Activated gamma-delta T cell treated with anti-CD3 and anti-CD28 coated beads, Interleukin-2, amount 50 U/mL, for 16 hours (primary cell): ENCODE measurements around the gene GLCE.

Source experiments
- DNase-seq: peaks from one replicate; pipeline ENCODE4 v3.0.0-alpha.2; 2020; ENCODE audit warnings: low read depth

Gene GLCE

DNA sequence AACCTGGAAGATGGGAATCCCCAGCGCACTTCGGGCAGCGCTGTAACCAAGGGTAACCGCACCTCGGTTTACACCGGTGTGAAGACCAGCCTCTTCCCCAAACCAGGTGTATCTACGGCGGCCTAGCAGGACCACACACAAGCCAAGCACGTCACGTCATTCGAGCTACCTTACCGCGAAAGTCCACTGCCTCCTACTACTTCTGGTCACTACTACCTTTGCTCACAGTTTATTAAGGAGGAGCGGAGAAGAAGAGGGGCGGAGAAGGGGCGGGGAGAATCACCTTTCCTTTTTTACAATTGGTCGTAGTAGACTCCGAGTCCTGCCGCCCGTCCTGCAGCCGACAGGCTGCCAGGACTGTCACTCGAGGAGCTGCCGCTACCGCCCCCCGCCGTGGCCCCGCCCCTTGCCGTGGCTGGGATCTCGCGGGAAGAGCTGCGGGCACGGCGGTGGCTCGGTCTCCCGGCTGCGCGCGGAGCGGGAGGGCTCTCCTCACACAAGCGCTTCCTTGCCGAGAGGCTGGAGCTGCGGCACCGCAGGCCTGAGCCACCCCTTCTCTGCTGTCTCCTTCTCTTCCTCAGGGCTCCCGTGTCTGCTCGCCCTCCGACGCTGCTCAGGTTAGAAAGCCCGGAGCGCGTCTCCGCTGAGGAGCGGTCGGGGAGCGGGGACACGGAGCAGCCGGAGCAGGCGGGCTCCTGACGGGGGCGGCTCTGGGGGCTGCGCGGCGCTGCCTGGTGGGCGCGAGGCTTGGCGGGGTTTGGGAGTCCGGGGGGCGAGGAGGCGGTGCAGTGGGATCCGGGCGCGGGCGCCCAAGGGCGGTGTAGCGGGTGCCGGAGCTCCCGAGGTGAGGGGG is at the start of gene GLCE:
GLCE (plus strand) TSS at position 495 of the 853 bp plus-strand sequence. CDS start 95,172 bp downstream, outside the sequence.
- DNase-seq, result peak; percentile 83

DNA sequence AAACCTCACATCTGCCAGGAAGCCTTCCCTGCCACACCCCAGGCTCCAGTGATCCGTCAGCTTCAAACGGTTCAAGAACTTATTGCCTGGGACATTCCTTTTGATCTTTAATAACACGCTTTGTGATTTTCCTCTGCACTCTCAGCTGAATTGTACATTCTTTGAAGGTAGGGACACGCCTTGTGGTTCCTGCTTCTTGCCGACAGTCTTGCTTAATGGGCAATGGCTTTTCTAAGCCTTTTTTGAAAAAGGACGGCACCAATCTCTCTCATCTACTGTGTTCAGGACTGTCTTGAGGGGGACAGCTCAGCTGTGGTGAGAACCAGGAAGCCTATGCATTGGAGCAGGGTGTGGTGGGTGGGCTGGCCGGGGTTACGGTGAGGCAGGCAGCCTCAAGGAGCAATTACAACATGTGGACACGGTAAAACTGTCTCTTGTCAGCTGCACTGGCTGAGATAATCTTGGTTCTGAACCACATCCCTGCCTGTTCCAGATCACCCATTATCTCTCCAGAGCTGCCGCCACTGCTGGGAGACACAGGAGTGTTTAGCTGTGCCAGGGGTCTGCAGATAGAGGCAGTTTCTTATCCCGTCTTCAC is 46.0 kb upstream of the GLCE start:
- no peak for DNase-seq

DNA sequence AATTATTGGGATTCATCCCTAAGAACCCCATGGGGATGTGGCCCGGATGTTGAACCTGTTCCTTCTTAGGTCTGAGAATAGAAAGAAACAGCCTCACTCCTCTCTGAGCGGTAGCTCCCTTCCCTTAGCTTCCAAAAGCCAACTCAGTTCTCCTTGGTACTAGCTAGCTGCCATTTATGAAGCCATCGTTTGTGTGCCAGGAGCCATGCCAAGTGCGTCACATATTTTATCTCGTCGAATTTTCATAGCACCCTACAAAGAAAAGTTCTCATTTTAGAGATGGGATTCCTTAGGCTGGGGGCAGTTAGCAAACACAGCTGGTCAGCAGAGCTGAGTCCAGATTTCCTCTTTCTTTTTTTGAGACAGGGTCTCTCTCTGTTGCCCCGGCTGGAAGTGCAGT is 45.4 kb upstream of the GLCE start:
- no peak for DNase-seq

DNA sequence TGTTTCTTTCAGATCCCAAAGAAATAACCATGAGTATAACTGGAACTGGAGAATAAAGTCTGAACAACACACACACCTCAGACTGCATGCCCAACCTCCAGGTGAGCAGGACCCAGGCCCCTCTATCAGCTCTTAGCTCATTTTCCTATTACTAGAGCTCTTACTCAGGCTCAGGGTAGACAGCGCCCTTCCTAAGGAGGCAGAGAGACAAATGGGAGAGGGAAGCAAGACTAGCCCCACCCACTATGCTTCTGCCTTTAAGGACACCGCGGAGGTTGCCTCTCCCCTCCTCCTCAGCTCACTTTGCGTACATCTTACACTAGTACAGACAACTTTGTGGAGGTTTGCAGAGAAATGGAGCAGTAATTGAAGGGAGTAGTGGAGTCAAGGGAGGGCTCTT is 44.0 kb upstream of the GLCE start:
- no peak for DNase-seq

DNA sequence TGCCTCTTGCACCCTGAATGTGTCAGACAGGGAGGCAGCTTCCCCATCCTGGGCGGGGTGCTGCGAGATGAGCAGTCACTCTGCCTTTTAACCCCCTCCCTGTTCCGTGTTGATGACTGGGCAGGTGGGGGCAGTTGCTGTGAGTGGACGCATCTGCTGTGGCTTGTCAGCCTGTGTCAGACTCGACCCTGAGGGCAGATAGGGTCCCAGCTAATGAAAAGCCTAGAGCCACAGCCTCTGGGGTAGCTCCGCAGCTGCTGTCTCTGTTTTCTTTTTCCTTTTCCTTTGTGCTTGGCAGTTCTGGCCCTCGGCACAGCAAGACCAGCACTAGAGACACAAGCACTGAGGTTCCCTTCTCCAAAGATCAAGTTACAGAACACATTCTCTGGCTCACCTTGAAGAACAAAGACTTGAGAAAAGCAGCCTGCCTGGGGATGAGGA is 43.0 kb upstream of the GLCE start:
- no peak for DNase-seq

DNA sequence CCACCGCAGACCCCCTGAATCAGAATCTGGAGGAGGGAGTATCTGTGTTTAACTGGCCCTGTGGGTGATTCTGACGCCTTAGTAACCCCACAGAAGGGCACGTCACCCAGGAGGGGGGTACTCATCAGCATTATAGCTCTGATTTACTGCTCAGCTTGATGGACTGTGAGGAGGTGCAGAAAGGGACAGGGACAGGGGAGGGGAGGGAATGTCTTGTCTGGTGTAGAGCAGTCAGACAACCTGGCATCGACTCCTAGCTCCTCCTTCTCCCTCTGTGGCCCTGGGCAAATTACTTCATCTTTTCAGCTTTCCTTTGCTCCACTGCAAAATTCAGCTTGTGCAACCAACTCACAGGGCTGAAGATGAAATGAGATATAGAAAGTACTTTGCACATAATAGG is 42.3 kb upstream of the GLCE start:
- no peak for DNase-seq

DNA sequence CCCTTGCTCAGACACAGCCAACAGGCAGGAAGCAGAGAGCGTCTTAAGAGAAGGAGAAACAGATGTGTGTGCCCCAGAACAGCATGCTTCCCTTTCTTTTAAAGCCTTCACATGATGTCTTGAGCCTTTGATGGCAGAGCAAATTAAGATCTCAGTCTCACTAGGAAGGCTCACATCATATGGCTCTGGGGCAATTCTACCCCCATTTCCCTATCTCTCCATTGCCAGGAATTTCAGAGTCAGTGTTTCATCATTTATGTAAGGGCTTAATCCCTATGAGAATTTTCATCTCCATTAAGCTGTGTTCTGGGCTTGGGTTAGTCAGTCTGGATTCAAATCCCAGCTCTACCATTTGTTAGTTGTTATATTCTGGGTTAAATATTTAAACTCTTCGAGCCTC is 41.4 kb upstream of the GLCE start:
- no peak for DNase-seq

DNA sequence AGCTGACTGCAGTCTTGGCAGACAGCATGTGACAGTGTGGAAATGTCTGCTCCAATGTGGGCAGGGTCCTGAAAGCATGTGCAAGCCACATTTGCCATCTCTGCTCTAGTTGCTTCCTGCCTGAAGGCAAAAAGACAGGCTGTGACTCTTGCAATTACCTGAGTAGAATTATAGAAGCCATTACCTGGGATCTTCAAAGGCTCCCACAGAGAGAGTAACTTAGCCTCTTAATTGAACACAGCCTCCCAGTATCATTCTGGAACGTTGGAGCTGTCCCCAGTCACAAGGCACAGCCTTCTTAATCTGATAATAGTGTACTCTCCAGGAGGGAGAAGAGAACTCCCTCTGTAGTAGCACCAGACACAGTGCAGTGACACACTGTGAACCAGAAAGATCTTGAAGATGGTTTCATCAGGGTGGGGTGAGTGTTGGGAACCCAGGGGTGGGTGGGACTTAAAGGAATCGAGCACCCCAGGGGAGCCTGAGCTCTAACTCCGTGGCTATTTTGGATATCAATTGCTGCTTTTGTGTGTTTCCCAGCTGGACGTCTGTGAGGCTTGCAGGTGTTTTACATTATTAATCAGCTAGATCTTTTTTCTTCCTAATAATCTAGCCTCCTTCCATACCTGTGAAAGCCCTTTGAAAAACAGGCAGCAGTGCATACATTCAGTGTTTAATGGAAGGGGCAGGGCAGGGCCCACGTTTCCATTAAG is 40.6 kb upstream of the GLCE start:
- no peak for DNase-seq

DNA sequence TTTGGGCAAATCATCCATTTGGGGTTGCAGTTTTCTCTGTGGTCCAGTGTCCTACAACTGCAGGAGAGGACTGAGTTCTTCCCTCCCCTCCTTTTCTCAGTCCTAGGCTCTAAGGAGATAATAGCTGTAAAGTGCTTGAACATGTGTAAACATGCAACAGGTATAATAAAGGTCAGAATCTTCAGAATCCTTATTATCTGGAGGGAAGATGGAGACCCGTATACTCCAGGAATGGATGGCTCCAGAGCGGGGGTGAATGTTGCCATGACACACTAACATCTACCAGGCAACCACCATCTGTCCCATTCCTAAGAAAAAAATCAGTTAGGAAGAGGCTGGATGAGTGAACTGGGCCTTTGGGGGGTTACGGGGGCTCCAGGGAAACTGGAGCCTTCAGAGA is 39.7 kb upstream of the GLCE start:
- DNase-seq, result no peak

DNA sequence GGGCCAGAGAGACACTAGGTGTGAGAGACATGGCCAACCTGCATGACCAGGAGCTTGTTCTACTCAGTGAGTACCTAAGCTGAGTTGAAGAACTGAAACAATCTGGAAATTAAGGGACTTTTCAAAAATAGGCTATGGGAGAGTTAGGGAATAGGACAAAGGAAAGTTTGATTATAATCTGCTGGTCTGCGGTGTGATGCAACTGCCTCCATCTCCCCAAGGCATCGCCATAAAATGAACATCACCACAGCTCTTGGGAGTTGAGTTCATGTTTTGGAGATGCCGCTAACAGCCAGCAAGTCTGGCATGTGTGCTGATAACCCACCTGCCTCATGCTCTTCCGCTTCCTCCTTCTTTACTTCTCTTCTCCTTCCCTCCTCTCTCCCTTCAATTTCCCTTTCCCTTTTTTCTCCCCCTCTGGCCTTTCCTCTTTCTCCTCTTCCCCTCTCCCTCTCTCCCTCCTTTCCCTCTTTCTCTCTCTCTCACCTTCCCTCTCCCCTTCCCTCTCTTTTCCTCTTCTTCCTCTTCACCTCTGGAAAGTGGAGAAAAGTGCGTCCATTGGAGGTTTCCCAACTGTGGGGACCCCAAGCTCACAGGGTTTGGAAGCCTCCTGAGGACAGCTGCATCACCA is 39.1 kb upstream of the GLCE start:
- DNase-seq, result no peak

DNA sequence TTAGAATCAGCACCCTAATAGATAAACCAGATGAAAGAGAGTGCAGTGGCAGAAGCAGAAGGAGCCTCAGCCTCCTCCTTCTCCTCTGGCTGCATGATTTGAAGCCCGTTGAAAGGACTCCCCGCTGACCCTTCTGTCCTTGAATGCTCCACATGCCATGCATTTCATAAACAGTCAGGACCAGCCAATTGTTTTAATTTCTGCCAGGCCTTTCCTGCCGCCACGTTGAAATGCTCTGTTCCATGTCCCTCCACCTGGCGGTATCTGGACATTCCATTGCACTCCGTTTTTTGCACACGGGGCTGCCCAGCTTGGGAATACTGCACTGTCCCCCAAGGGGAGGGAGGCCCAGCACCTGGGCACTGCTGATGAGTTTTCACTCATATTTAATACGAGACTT is 35.2 kb upstream of the GLCE start:
- DNase-seq, result no peak

DNA sequence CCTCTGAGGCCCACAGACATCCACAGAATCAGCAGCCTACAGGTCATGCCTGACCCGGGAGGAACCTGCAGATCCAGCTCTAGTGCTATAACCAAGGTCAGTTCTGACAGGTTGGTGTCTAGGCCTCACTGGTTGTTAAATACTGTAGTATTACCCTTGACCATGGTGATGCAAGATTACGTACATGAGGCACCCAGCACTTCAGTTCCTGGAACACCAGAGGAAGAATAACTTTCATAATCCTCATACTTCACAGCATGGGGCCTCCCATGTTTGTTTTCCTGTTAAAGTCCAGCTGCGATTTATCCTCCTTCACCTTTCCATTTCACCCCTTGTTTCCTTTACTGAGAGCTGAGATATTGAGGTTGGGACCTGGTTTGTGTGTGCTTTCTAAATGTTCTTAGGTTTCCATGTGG is 34.4 kb upstream of the GLCE start:
- DNase-seq, result no peak

DNA sequence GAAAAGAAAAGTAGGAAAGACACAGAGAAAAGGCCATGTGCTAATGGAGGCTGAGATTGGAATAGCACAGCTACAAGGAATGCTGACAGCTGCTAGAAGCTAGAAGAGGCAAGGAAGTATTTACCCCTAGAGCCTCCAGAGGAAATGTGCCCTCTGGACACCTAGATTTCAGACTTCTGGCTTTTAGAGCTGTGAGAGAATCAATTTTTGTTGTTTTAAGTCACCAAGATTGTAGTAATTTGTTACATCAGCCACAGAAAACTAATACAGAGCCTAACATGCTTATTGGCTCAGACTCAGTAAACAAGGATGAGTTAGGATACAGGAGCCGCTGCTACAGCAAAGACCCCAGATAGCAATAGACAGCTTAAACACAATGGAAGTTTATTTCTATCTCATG is 33.1 kb upstream of the GLCE start:
- DNase-seq, result no peak

DNA sequence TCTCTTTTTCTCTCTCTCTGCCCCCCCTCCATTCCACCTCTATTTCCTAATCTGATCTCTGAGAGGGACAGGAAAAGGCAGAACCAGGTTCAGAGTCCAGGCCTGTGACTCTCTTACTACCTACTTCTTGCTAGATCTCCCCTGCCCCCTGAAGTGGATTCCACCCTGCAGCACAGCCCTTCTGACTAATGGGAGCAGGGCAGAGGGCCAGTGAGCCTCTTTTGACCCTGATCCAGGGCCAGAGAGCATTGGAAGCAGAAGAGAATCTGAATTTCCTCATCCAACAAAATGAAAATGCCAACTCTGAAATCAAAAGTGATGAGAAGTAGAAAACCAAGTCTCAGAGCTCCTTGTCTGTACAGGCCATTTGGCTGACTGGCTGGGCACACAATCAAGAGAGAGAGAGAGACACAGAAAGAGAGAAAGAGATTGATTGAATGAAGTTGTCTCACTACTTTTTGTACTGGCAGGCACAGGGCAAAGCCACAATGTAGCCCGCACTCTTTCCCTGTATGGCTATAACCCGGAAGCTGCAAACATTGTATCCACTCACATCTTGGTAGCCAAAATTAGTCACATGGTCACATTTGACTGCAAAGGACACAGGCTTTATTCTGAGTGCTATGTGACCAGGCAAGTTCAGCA is 31.6 kb upstream of the GLCE start:
- DNase-seq, result no peak

DNA sequence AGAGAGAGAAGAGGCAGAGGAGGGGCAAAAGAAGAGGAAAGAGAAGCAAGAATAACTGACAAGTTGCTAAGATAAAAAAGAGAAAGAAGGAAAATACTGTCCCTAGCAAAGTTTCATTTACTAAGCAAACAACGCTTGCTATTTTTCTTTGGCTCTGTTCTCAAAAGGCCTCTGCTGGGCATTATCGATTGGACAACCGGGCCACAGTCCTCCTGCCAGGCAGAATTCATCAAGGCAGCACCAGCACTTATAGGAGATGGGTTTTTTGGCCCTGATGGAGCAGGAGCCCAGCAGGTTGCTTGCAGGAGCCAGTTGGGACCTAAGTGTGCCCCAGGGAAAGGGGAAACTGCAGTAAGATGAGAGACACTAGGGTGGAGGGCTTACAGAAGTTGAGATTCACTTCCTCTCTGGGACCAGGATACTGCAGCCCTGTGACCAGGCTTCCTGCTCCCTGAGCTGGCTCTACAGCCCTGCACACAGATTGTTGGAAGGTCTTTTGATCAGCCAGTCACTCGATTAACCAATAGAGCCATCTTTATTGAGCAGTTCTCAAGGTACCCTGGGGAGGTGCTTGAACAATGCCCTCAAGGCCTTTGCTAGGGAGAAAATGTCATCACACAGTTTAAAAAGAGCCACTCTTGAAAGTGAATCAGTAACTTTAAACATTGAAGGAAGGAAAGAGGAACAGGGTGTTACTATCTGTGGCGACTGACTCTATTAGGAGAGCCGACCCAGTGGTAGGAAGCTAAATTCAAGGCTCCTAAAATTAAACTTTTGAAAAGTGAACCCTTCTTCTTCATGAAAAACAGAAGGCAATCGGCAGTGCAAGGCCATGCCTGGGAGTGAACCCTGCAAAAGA is 28.8 kb upstream of the GLCE start:
- DNase-seq, result no peak

DNA sequence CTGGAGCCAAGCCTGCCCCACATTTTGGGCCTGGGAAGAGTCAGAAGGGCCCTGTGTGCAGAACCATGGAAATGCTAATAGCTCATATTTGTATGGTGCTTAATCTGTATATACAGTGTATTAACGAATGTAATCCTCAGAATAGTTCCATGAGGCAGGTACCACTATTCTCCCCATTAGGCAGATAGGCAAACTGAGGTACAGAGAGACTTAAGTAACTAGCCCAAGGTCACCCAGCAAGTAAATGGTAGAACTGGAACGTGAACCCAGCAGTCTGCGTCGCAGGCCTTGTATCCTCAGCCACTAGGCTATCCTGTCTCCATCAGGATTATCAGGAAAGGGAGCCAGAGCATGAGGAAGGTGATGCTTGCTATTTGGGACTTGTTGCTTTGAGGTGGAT is 28.0 kb upstream of the GLCE start:
- no peak for DNase-seq

DNA sequence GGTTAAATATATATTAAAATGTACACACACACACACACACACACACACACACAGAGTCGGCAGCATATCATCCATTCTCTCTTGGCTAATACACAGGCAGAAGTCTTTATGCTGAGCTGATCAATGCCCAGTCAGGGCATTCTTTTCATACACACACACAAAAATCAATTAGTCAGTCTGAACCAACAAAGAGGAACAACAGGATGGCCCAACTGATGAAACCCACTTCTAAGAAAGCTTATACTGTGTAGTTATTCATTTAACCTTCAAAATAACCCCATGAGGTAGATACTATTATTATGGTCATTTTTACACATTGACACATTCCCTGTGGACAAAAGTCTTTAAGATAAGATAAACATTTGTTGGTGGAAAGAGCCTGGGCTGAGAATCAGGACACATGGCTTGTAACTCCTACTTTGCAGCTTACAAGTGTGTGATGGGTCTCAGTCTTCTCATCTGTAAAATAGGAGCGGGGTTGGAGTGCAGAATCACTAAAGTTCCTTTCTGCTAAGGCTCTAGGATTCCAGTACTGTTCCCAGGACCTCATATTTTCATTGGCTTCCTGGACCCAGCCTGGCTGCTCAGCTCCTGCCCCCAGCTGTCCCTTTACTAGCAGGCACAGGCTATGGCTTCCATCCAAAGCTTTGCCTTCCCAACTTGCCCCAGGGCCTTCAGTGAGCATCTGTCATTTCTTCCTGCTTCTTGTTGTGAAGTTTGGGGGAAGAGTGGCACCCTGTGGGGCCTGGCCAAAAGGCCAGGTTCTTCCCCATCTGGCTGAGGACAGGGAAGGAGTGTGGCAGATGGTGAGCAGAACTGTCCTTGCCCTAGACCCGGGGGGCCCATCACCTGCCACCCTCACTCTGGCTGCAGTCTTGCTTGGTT is 27.2 kb upstream of the GLCE start:
- no peak for DNase-seq

DNA sequence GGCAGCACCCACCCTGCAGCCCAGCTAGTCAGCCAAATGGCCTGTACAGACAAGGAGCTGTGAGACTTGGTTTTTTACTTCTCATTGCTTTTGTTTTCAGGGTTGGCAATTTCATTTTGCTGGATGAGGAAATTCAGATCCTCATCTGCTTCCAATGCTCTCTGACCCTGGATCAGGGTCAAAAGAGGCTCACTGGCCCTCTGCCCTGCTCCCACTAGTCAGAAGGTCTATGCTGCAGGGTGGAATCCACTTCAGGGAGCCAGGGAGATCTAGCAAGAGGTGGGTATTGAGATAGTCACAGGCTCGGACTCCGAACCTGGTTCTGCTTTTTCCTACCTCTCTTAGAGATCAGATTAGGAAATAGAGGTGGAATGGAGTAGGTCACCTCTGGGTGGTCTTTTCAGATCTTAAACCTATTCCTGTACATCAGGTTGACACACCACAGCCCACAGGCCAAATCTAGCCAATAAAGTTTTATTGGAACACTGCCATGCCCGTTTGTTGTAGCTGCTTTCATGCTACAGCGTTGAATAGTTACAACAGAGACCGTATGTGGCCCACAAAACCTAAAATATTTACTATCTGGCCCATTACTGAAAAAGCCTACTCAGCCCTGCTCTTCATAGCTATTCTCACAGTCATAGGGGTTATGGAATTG is 26.4 kb upstream of the GLCE start:
- no peak for DNase-seq

DNA sequence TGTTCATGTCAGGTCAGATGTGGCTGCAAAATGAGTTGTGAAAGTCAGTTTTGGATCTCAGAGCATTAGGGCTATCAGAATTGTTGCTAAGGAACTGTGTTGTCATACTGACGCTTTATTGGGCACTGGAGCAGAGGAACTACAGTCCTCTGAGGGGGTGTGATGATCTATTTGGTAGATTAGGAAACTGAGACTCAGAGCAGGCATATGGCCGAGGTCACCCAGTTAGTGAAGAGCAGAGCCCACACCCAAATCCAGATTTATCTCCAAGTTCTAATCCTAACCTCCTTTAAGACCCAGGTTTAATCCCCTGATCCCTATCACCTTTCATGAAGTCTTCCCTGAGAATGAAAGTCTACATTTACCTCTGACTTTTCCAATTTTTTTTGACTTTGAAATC is 25.6 kb upstream of the GLCE start:
- DNase-seq, result no peak

DNA sequence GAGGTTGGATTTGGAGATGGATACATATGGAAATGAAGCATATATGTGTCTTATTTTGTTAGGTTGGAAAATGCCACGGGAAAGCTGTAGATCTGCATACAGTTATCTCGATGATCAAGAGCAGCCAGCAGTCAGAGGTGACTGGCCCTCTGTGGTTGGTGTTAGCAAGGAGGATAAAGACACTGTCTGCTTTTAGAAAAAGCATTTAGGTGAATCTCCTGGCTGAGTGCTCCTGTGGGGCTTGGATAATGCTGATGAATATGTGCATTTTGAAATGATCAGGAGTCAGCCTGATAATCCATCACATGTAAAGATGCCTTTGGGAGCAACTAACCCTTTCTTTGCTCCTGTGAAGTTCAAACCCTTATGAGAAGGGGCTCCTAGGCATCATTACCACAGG is 24.9 kb upstream of the GLCE start:
- DNase-seq, result no peak
